COLO668 (cell line): ENCODE measurements around the gene CBLC.
"Not testable (repeated sequence)": the region's sequence is repeated elsewhere in the genome, so short reads cannot be mapped to it uniquely, and the experiment has no call there.

ENCODE experiments used
- DNase-seq: peaks from one replicate; lab custom pipeline; 2025; ENCODE audit not compliant: unreplicated experiment; lab: John Stamatoyannopoulos, UW

Gene CBLC

GRCh38 chr19:44816301-44816700, 38.6 kb downstream of the CBLC start:
- DNase-seq = no peak

DNA sequence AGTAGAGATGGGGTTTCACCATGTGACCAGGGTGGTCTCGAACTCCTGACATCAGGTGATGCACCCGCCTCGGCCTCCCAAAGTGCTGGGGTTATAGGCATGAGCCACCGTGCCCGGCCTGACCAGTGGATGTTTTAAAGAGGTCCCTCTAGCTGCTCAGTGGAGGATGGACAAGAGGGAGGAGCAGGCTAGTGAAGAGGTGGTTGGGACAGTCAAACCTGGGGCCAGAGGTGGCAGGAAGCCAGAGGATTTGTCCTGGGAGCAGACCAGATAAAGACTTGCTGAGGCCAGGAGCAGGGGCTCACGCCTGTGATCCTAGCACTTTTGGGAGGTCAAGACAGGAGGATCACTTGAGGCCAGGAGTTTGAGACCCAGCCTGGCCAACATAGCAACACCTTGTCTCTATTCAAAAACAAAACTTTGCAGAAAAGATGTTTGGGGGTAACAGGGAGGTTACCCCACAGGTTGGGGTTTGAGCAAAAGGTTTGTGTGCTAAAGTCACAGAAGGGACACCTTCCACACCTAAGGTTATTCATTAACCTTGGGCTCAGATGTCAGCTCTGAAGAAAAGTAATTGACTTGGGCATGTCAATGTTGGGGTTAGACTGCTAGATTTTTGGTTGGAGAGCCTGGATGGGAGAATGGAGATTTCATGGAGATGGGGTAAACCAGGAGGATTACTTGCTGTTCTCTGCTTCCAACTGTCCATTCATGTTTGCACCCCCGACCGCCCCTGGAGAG, 40.2 kb downstream of the CBLC start:
- no peak for DNase-seq

- no peak for DNase-seq
Observed at GRCh38 chr19:44818466-44819031, 40.9 kb downstream of the CBLC start.

GRCh38 chr19:44819246-44819832, 41.6 kb downstream of the CBLC start:
- DNase-seq = no peak

DNA sequence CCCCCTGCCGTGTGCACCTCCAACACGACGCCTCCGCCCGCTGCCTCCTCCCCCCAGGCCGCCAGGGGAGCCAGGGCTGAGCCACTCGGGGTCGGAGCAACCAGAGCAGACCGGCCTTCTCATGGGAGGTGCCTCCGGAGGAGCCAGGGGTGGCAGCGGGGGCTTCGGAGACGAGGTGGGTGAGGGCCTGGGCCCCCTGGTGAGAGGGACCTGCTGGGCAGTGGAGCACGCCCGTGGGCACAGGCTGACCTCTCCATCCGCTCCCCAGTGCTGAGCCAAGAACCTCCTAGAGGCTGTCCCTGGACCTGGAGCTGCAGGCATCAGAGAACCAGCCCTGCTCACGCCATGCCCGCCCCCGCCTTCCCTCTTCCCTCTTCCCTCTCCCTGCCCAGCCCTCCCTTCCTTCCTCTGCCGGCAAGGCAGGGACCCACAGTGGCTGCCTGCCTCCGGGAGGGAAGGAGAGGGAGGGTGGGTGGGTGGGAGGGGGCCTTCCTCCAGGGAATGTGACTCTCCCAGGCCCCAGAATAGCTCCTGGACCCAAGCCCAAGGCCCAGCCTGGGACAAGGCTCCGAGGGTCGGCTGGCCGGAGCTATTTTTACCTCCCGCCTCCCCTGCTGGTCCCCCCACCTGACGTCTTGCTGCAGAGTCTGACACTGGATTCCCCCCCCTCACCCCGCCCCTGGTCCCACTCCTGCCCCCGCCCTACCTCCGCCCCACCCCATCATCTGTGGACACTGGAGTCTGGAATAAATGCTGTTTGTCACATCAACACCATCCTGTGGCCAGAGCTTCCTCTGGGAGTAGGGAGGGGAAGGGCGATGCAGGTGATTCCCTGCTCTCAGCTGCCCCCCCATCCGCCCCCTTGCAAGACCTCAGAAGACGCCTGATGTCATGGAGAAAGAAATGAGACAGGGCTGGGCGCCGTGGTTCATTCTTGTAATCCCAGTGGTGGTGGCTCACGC, 43.2 kb downstream of the CBLC start:
- no peak for DNase-seq

DNA sequence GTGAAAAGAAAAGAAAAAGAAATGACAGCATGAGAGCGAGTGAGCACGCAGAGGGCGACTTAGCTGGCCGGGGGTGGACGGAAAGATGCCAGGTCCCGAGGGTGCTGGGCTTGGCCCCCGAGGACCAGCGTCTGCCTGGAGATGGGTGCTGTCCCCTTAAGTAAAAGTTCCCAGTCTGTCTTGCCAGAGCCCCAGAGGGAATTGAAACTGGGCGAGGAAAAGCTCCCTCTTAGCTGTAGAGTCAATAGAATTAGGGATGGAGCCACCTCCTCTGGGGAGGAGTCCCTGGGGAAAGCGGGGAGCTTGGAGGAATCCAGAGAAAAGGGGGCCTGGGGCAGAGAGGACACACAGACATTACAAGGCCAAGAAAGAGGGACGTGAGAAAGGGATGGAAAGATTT, 44.5 kb downstream of the CBLC start:
- no peak for DNase-seq

DNA sequence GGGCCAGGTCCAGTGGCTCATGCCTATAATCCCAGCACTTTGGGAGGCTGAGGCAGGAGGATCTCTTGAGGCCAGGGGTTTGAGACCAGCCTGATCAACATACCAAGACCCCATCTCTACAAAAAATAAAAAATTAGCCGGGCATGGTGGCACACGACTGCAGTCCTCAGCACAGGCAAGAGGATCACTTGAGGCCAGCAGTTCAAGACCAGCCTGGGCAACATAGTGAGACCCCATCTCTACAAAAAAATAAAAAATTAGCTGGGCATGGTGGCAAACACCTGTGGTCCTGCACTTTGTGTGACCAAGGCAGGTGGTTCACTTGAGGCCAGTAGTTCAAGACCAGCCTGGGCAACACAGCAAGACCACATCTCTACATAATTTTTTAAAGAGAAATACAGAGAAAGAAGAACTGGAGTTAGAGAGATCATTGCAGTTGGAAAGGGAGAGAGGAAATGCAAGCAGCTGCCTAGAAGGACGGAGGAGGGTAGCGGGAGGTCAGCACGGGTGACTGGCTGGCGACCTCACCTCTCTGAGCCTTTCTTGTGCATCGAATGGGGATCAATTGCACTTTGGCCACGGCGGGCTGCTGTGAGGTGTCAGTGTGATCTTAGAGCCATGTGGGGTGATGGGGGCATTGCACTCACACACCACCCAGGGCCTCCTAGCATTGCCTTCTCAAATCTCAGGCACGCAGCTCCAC, 45.1 kb downstream of the CBLC start:
- DNase-seq = no peak

DNA sequence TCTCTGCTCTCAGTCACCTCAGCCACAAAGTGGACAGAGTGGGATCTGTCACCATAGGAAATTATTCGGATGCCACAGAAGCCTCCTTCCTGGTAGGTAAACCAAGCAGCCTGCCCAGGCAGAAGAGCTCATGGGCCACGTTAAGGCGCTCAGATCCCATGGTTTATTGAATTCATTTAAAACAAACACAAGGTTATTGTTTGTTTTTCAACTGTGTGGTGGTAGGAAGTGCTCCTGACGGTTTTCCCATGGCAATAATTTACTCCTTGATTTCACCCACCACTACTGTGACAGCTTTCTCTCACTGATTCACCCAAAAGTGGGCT, 45.6 kb downstream of the CBLC start:
- peak; percentile 28 for DNase-seq

DNA sequence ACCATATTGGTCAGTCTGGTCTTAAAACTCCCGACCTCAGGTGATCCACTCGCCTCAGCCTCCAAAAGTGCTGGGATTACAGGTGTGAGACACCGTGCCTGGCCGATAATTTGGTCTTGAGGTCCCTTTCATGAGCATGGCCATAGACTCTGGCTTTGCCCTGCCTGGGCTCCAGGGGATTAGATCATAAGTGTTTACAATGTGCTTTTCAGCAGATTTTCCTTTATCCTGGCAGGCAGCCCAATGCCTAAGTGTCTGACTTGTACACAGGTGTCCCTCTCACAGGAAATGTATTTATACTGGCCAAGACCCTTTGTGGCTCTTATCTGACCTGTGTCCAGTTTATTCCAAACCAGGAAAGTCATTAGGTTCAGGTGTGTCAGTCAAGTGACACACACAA, 47.1 kb downstream of the CBLC start:
- peak; percentile 53 for DNase-seq

DNA sequence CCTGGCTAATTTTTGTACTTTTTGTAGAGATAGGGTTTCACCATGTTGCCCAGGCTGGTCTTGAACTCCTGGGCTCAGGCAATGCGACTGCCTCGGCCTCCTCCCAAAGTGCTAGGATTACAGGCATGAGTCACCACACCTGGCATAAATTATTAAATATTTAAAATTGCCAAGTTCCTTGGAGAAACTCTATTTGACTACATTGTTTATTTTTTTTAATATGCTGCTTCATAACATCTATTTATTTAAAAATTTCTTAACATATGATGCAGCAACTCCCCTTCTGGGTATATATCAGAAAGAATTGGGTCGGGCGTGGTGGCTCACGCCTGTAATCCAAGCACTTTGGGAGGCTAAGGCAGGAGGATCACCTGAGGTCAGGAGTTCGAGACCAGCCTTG, 55.2 kb downstream of the CBLC start:
- not testable (repeated sequence) for DNase-seq

- DNase-seq = not testable (repeated sequence)
Observed at GRCh38 chr19:44834399-44834798, 56.7 kb downstream of the CBLC start.

DNA sequence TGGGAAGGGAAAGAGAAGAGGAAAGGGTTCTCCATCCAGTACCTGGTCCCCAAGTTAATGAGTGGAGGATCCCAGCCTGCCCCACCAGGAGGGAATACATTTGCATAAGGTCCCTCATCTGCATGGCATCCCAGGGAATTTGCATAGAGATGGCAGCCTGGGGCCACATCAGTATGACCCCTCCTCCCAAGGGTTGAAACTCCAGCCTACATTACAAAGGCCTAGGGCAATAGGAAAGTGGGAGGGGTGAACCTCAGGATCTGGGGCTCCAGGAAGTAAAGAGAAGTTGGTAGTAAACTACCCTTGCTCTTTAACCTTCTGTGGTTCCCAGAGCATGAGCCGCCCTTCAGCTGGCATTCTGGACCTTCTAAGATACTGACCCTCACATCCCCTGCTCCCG, 61.6 kb downstream of the CBLC start:
- DNase-seq = no peak

DNA sequence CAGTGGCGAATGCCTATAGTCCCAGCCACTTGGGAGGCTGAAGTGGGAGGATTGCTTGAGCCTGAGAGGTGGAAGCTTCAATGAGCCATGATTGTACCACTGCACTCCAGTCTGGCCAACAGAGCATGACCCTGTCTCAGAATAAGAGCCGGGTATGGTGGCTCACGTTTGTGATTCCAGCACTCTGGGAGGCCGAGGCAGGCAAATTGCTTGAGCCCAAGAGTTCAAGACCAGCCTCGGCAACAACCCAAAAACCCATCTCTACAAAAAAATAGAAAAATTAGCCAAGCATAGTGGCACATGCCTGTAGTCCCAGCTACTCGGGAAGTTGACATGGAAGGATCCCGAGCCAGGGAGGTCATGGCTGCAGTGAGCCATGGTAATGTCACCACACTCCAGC, 63.1 kb downstream of the CBLC start:
- DNase-seq = no peak

GRCh38 chr19:44841231-44841630, 63.5 kb downstream of the CBLC start:
- no peak for DNase-seq

DNA sequence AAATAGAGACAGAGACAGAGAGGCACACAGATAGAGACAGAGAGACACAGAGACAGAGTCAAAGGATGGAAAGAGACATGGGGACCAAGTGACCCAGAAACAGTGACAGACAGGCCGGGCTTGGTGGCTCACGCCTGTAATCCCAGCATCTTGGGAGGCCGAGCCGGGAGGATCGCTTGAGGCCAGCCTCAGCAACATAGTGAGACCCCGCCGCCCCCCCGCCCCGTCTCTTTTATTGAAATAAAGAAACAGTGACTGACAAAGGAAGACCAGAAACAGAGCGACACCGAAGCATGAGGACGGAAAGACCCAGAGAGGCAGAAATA, 67.6 kb downstream of the CBLC start:
- DNase-seq = no peak

DNA sequence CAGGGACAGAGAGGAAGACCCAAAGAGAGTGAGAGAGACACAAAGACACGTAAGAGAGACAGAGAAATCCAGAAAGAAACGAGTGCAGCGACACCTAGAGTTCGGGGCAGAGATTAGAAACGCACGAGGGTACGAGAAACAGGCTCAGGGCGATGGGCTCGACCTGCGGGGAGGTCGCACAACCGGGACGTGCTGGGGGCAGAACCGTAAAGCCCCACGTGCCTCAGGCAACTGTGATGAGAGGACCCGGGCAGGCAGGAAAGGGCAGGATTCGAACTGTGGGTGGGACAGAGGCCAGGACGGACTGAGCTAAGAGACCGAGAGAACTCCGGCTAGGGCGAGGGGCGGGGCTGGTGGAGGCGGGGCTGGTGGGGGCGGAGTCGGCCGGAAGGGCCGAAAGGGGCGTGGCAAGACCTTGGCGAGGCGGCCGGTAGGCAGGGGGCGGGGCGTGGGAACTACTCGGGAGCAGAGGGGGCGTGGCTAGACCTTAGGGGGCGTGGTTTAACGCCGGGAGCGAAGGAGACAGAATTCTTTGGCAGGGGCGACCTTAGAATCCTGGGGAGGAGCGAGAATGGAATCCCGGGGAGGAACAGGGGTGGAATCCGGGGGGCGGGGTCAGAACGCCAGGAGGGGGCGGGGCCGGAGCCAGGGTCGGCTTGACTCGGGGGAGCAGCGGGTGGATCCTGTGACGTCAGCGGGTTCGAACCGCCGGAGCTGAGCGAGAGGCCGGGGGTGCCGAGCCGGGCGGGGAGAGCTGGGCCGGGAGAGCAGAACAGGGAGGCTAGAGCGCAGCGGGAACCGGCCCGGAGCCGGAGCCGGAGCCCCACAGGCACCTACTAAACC, 68.1 kb downstream of the CBLC start, which contains the start of gene NECTIN2:
Gene NECTIN2, plus strand, starts transcription at position 686 of the 843 bp plus-strand sequence. CDS start 229 bp downstream, outside the sequence.
- peak; percentile 94 for DNase-seq

GRCh38 chr19:44846455-44847143, 68.9 kb downstream of the CBLC start:
- no peak for DNase-seq

- peak; percentile 64 for DNase-seq
Observed at GRCh38 chr19:44847144-44848035, 69.7 kb downstream of the CBLC start.
